Neural progenitor cell (in vitro differentiated cells): ENCODE measurements around the gene ZNF32. TPM values are rescaled to one million over a fixed set of nuclear protein-coding genes. Genes with fewer than 3 reads are reported as not detected.

Experiments
- DNase-seq: peaks from one replicate; pipeline ENCODE4 v3.0.0-alpha.2; 2016; ENCODE audit warnings: low spot score
- H2AFZ ChIP-seq: fragments of 200-600 bp; sonication (generic); replicated peaks from 2 replicates; pipeline ENCODE4 v1.6.1; 2016; ENCODE audit warnings: antibody characterized with exemption
- H3F3A ChIP-seq: fragments of 200-600 bp; sonication (generic); 2 replicates; pipeline ENCODE4 v1.6.1; 2016; ENCODE audit warnings: antibody characterized with exemption, low read depth
- H3K27ac ChIP-seq: fragments of 200-600 bp; sonication (generic); 2 replicates; pipeline ENCODE4 v1.5.1; 2016; ENCODE audit warnings: mild to moderate bottlenecking
- H3K27me3 ChIP-seq: fragments of 200-600 bp; sonication (generic); 2 replicates; pipeline ENCODE4 v1.6.1; 2016; ENCODE audit warnings: mild to moderate bottlenecking, moderate library complexity
- H3K36me3 ChIP-seq: fragments of 200-600 bp; sonication (generic); 2 replicates; pipeline ENCODE4 v1.5.1; 2016
- H3K4me1 ChIP-seq: fragments of 200-600 bp; sonication (generic); 2 replicates; pipeline ENCODE4 v1.6.1; 2016; ENCODE audit warnings: mixed run types
- H3K4me2 ChIP-seq: fragments of 200-600 bp; sonication (generic); 2 replicates; pipeline ENCODE4 v1.6.1; 2016
- H3K4me3 ChIP-seq: fragments of 200-600 bp; sonication (generic); 2 replicates; pipeline ENCODE4 v1.5.1; 2016
- H3K79me2 ChIP-seq: fragments of 200-600 bp; sonication (generic); 2 replicates; pipeline ENCODE4 v1.6.1; 2016; ENCODE audit warnings: low read depth
- H3K9ac ChIP-seq: fragments of 200-600 bp; sonication (generic); 2 replicates; pipeline ENCODE4 v1.6.1; 2016
- H3K9me3 ChIP-seq: fragments of 200-600 bp; sonication (generic); 2 replicates; pipeline ENCODE4 v1.5.1; 2016; ENCODE audit warnings: low read depth
- H4K20me1 ChIP-seq: fragments of 200-600 bp; sonication (generic); 2 replicates; pipeline ENCODE4 v1.6.1; 2016; ENCODE audit warnings: low read depth
- H3K27ac Mint-ChIP-seq: 3 replicates; pipeline ENCODE4 v1.8.0; 2021; ENCODE audit warnings: mixed read lengths
- H3K27me3 Mint-ChIP-seq: 2 replicates; pipeline ENCODE4 v1.8.0; 2022; ENCODE audit warnings: low read depth, mild to moderate bottlenecking, inconsistent platforms, moderate library complexity, mixed read lengths; ENCODE audit not compliant: insufficient read depth
- H3K36me3 Mint-ChIP-seq: 3 replicates; pipeline ENCODE4 v1.8.0; 2021; ENCODE audit warnings: mixed read lengths
- H3K4me1 Mint-ChIP-seq: 3 replicates; pipeline ENCODE4 v1.8.0; 2021; ENCODE audit warnings: mixed read lengths
- H3K4me3 Mint-ChIP-seq: 3 replicates; pipeline ENCODE4 v1.8.0; 2021; ENCODE audit warnings: mild to moderate bottlenecking, moderate library complexity, mixed read lengths
- H3K9me3 Mint-ChIP-seq: 3 replicates; pipeline ENCODE4 v1.8.0; 2020; ENCODE audit warnings: mixed read lengths
- CTCF ChIP-seq: fragments of 200-600 bp; sonication (generic); IDR thresholded peaks from 2 replicates; pipeline ENCODE4 v1.5.1; 2017; ENCODE audit warnings: antibody characterized with exemption, mild to moderate bottlenecking
- EZH2 ChIP-seq: fragments of 200-600 bp; sonication (generic); IDR thresholded peaks from 2 replicates; pipeline ENCODE4 v1.6.1; 2017; ENCODE audit warnings: antibody characterized with exemption, mild to moderate bottlenecking, moderate library complexity
- EZH2phosphoT487 ChIP-seq: fragments of 200-600 bp; sonication (generic); IDR thresholded peaks from 2 replicates; pipeline ENCODE4 v1.6.1; 2017; ENCODE audit warnings: antibody characterized with exemption
- total RNA-seq: library from RNA; depleted of rRNA; stranded (reverse); fragments of >200 nt; gene quantifications from 2 replicates; pipeline ENCODE4 v1.2.3, GENCODE V29; 2015; ENCODE audit warnings: low replicate concordance

ZNF32 gene
- total RNA-seq, 1 donor from 2014 or later = 50.7 TPM

- H3K4me1 ChIP-seq = no peaks in the 10 kb centered on the region
- peaks cover 9% of the 10 kb centered on the region for H3K9me3 Mint-ChIP-seq
- H3K27ac ChIP-seq = no peak overlapping the region
- H3K79me2 ChIP-seq = no peaks in the 10 kb centered on the region
- peaks cover 1% of the 10 kb centered on the region for H3K9me3 ChIP-seq
- DNase-seq = no peak
- H3K27me3 ChIP-seq = no peaks in the 10 kb centered on the region
- H3K4me2 ChIP-seq = no peak overlapping the region
- H3K4me1 Mint-ChIP-seq = no peaks in the 10 kb centered on the region
- H3K36me3 ChIP-seq = no peaks in the 10 kb centered on the region
- H3K9ac ChIP-seq = no peak overlapping the region
- TF ChIP-seq EZH2 (no peak), CTCF (no peak), EZH2phosphoT487 (no peak)
- H3K27me3 Mint-ChIP-seq = no peaks in the 10 kb centered on the region
- H3K4me3 Mint-ChIP-seq = no peak overlapping the region
- no peaks in the 10 kb centered on the region for H3F3A ChIP-seq
- no peaks in the 10 kb centered on the region for H4K20me1 ChIP-seq
- no peaks in the 10 kb centered on the region for H3K36me3 Mint-ChIP-seq
- H3K27ac Mint-ChIP-seq = no peak overlapping the region
- no peak overlapping the region for H2AFZ ChIP-seq
- H3K4me3 ChIP-seq = no peak overlapping the region
These were observed 20.7 kb downstream of the ZNF32 start for GRCh38 chr10:43627942-43628341.

DNA sequence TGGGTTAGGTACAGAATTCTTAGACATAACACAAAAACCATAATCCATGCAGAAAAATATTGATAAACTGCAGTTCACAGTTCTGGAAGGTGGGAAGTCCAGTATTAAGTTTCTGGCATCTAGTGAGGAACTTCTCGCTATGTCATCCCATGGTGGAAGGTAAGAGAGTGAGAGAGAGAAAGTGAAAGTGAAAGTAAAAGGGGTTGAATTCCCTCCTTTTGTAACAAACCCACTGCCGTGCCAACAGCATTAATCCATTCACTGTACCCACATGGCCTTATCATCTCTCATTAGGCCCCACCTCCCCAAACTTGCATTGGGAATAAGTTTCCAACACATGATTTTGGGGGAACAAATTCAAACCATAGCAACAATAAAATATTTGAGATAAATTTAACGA is 25.3 kb downstream of the ZNF32 start:
- Histone ChIP-seq H3K4me2 (no peak overlapping the region), H3K27ac (no peak overlapping the region), H2AFZ (no peak overlapping the region), H3K79me2 (no peaks in the 10 kb centered on the region), H3K27me3 (no peaks in the 10 kb centered on the region), H3K36me3 (no peaks in the 10 kb centered on the region), H3F3A (no peaks in the 10 kb centered on the region), H3K9ac (no peak overlapping the region), H4K20me1 (no peaks in the 10 kb centered on the region), H3K4me3 (no peak overlapping the region), H3K4me1 (no peaks in the 10 kb centered on the region), H3K9me3 (peaks cover 12% of the 10 kb centered on the region)
- H3K9me3 Mint-ChIP-seq = peaks cover 26% of the 10 kb centered on the region
- H3K27me3 Mint-ChIP-seq = no peaks in the 10 kb centered on the region
- TF ChIP-seq EZH2phosphoT487 (no peak), CTCF (no peak), EZH2 (no peak)
- DNase-seq = no peak
- no peak overlapping the region for H3K27ac Mint-ChIP-seq
- peaks cover 2% of the 10 kb centered on the region for H3K36me3 Mint-ChIP-seq
- H3K4me1 Mint-ChIP-seq = no peaks in the 10 kb centered on the region
- H3K4me3 Mint-ChIP-seq = no peak overlapping the region

GRCh38 chr10:43622038-43622437 is 26.6 kb downstream of the ZNF32 start:
- Histone ChIP-seq H2AFZ (no peak overlapping the region), H3K9me3 (peaks cover 18% of the 10 kb centered on the region), H3K79me2 (no peaks in the 10 kb centered on the region), H3K27me3 (no peaks in the 10 kb centered on the region), H3K4me3 (no peak overlapping the region), H3K36me3 (peaks cover 4% of the 10 kb centered on the region), H3K27ac (no peak overlapping the region), H3K9ac (no peak overlapping the region), H4K20me1 (no peaks in the 10 kb centered on the region), H3K4me1 (no peaks in the 10 kb centered on the region), H3F3A (no peaks in the 10 kb centered on the region), H3K4me2 (no peak overlapping the region)
- H3K27me3 Mint-ChIP-seq = no peaks in the 10 kb centered on the region
- H3K27ac Mint-ChIP-seq = no peak overlapping the region
- DNase-seq = no peak
- H3K36me3 Mint-ChIP-seq = peaks cover 5% of the 10 kb centered on the region
- peaks cover 33% of the 10 kb centered on the region for H3K9me3 Mint-ChIP-seq
- no peak for TF ChIP-seq EZH2phosphoT487
- no peak for TF ChIP-seq EZH2
- TF ChIP-seq CTCF = no peak
- H3K4me1 Mint-ChIP-seq = no peaks in the 10 kb centered on the region
- H3K4me3 Mint-ChIP-seq = no peak overlapping the region
